CD4-positive, alpha-beta T cell treated with Interleukin-15 for 1 hour (primary cell): ENCODE data around the gene DHCR24.
"Not testable (repeated sequence)": the region's sequence is repeated elsewhere in the genome, so short reads cannot be mapped to it uniquely, and the experiment has no call there.

Experiments used
- DNase-seq: peaks from one replicate; pipeline ENCODE4 v3.0.0-alpha.2; 2020

The DHCR24 gene

GRCh38 chr1:54886724-54887664 is at the start of gene DHCR24:
TSS of gene DHCR24 (minus strand) at chr1:54887195. CDS start at chr1:54887119, 76 bp downstream.
- DNase-seq, result peak; percentile 80

- DNase-seq, result no peak
Measured at GRCh38 chr1:54936791-54937190, 49.8 kb upstream of the DHCR24 start.

- no peak for DNase-seq
Measured at GRCh38 chr1:54934869-54935268, 47.9 kb upstream of the DHCR24 start.

- not testable (repeated sequence) for DNase-seq
Measured at GRCh38 chr1:54934081-54934480, 47.1 kb upstream of the DHCR24 start.

- no peak for DNase-seq
Measured at GRCh38 chr1:54931275-54931840, 44.4 kb upstream of the DHCR24 start.

GRCh38 chr1:54929700-54930099 is 42.7 kb upstream of the DHCR24 start:
- no peak for DNase-seq

GRCh38 chr1:54928327-54928726 is 41.3 kb upstream of the DHCR24 start:
- DNase-seq, result no peak

GRCh38 chr1:54927472-54928240 is 40.7 kb upstream of the DHCR24 start:
- no peak for DNase-seq

- DNase-seq, result no peak
Measured at GRCh38 chr1:54926970-54927369, 40.0 kb upstream of the DHCR24 start.

- no peak for DNase-seq
Measured at GRCh38 chr1:54922921-54923421, 36.0 kb upstream of the DHCR24 start.

- no peak for DNase-seq
Measured at GRCh38 chr1:54922040-54922761, 35.2 kb upstream of the DHCR24 start.

GRCh38 chr1:54919367-54920359 is 32.7 kb upstream of the DHCR24 start:
- DNase-seq, result no peak

GRCh38 chr1:54911076-54911475 is 24.1 kb upstream of the DHCR24 start:
- DNase-seq, result not testable (repeated sequence)

GRCh38 chr1:54906586-54906985 is 19.6 kb upstream of the DHCR24 start:
- no peak for DNase-seq

GRCh38 chr1:54904476-54905048 is 17.6 kb upstream of the DHCR24 start:
- DNase-seq, result no peak

GRCh38 chr1:54894271-54894670 is 7.3 kb upstream of the DHCR24 start:
- no peak for DNase-seq

- no peak for DNase-seq
Measured at GRCh38 chr1:54892586-54892985, 5.6 kb upstream of the DHCR24 start.

GRCh38 chr1:54889132-54889725 is 2.2 kb upstream of the DHCR24 start:
- no peak for DNase-seq

- DNase-seq, result no peak
Measured at GRCh38 chr1:54888080-54888733, 1.2 kb upstream of the DHCR24 start.

- DNase-seq, result no peak
Measured at GRCh38 chr1:54887665-54888071, 673 bp upstream of the DHCR24 start.
